HEK293T (cell line): ENCODE data around the gene HDAC9.
"Not testable (repeated sequence)": the region's sequence is repeated elsewhere in the genome, so short reads cannot be mapped to it uniquely, and the experiment has no call there.

Experiments used
- CTCF ChIA-PET: fragments of 350-600 bp; formaldehyde crosslinking; extraction: SDS; loops from one replicate; lab custom pipeline; 2021; ENCODE audit warnings: antibody characterized with exemption, inconsistent platforms; lab: Yijun Ruan, JAX
- POLR2A ChIA-PET: fragments of 350-600 bp; formaldehyde crosslinking; extraction: SDS; loops from one replicate; lab custom pipeline; 2020; ENCODE audit warnings: antibody characterized with exemption, inconsistent platforms; lab: Yijun Ruan, JAX
- DNase-seq: peaks from one replicate; pipeline ENCODE4 v3.0.0; 2012; ENCODE audit warnings: mixed read lengths; ENCODE audit errors: extremely low spot score
- ARNT ChIP-seq: fragments of 450-650 bp; IDR thresholded peaks from 2 replicates; pipeline ENCODE4 v1.6.1; 2017; ENCODE audit warnings: mild to moderate bottlenecking
- BHLHE40 ChIP-seq: fragments of 450-650 bp; IDR thresholded peaks from 2 replicates; pipeline ENCODE4 v1.6.1; 2016; ENCODE audit warnings: mild to moderate bottlenecking, moderate library complexity, borderline replicate concordance
- CTBP1 ChIP-seq: fragments of 450-650 bp; IDR thresholded peaks from 2 replicates; pipeline ENCODE4 v1.6.1; 2016; ENCODE audit warnings: borderline replicate concordance
- ELF4 ChIP-seq: fragments of 450-650 bp; IDR thresholded peaks from 2 replicates; pipeline ENCODE4 v1.6.1; 2017; ENCODE audit warnings: antibody characterized with exemption
- FOXA1 ChIP-seq: fragments of 450-650 bp; IDR thresholded peaks from 2 replicates; pipeline ENCODE4 v1.6.1; 2016; ENCODE audit warnings: mild to moderate bottlenecking
- FOXK2 ChIP-seq: fragments of 450-650 bp; IDR thresholded peaks from 2 replicates; pipeline ENCODE4 v1.6.1; 2016; ENCODE audit warnings: mild to moderate bottlenecking
- FOXM1 ChIP-seq: fragments of 450-650 bp; IDR thresholded peaks from 2 replicates; pipeline ENCODE4 v1.6.1; 2017; ENCODE audit warnings: mild to moderate bottlenecking, borderline replicate concordance
- HDGF ChIP-seq: fragments of 450-650 bp; IDR thresholded peaks from 2 replicates; pipeline ENCODE4 v1.6.1; 2017; ENCODE audit warnings: antibody characterized with exemption, borderline replicate concordance
- L3MBTL2 ChIP-seq: fragments of 450-650 bp; conservative IDR thresholded peaks from 2 replicates; pipeline ENCODE4 v1.6.1; 2016; ENCODE audit warnings: mild to moderate bottlenecking
- LEF1 ChIP-seq: fragments of 450-650 bp; IDR thresholded peaks from 2 replicates; pipeline ENCODE4 v1.6.1; 2017; ENCODE audit warnings: mild to moderate bottlenecking, borderline replicate concordance
- NFRKB ChIP-seq: fragments of 450-650 bp; IDR thresholded peaks from 2 replicates; pipeline ENCODE4 v1.6.1; 2016; ENCODE audit warnings: mild to moderate bottlenecking, moderate library complexity
- PKNOX1 ChIP-seq: fragments of 450-650 bp; IDR thresholded peaks from 2 replicates; pipeline ENCODE4 v1.6.1; 2016
- SP1 ChIP-seq: fragments of 450-650 bp; IDR thresholded peaks from 2 replicates; pipeline ENCODE4 v1.6.1; 2017
- SUZ12 ChIP-seq: fragments of 450-650 bp; IDR thresholded peaks from 2 replicates; pipeline ENCODE4 v1.6.1; 2016; ENCODE audit warnings: mild to moderate bottlenecking
- TARDBP ChIP-seq: fragments of 450-650 bp; IDR thresholded peaks from 2 replicates; pipeline ENCODE4 v1.6.1; 2016
- ZNF384 ChIP-seq: fragments of 450-650 bp; IDR thresholded peaks from 2 replicates; pipeline ENCODE4 v1.6.1; 2016

Gene HDAC9

GRCh38 chr7:18715988-18716387, 220.4 kb downstream of the HDAC9 start:
- POLR2A ChIA-PET = no interaction called here
- CTCF ChIA-PET = no interaction called here
- no peak for DNase-seq
- TF ChIP-seq ZNF384 (no peak), BHLHE40 (no peak), L3MBTL2 (no peak), FOXA1 (no peak)

GRCh38 chr7:18721429-18721828, 225.9 kb downstream of the HDAC9 start:
- POLR2A ChIA-PET = no interaction called here
- CTCF ChIA-PET = no interaction called here
- no peak for TF ChIP-seq FOXA1
- TF ChIP-seq FOXM1 = no peak
- TF ChIP-seq HDGF = no peak
- no peak for TF ChIP-seq CTBP1
- DNase-seq = no peak

GRCh38 chr7:18724318-18724717, 228.8 kb downstream of the HDAC9 start:
- no peak for DNase-seq
- ChIA-PET POLR2A (no interaction called here), CTCF (interaction anchor here (0.9 kb wide), 1 partner anchor 32 kb away, joined by 4 read pairs; no protein-coding TSS in a partner anchor)
- TF ChIP-seq SUZ12 (no peak), TARDBP (no peak), CTBP1 (no peak), PKNOX1 (no peak), LEF1 (no peak), BHLHE40 (no peak), ZNF384 (no peak), FOXA1 (no peak), FOXM1 (no peak), NFRKB (no peak), L3MBTL2 (no peak), SP1 (no peak), ELF4 (no peak)

GRCh38 chr7:18727115-18727870, 231.7 kb downstream of the HDAC9 start:
- no peak for TF ChIP-seq ZNF384
- TF ChIP-seq FOXA1 = no peak
- TF ChIP-seq SUZ12 = no peak
- no peak for TF ChIP-seq BHLHE40
- TF ChIP-seq FOXK2 = no peak
- TF ChIP-seq LEF1 = no peak
- no peak for TF ChIP-seq CTBP1
- TF ChIP-seq ELF4 = no peak
- TF ChIP-seq PKNOX1 = no peak
- TF ChIP-seq FOXM1 = no peak
- no peak for TF ChIP-seq L3MBTL2
- TF ChIP-seq TARDBP = no peak
- TF ChIP-seq NFRKB = no peak
- TF ChIP-seq HDGF = no peak
- TF ChIP-seq ARNT = no peak
- DNase-seq = no peak
- ChIA-PET POLR2A (no interaction called here), CTCF (interaction anchor here (0.6 kb wide), 1 partner anchor 222 kb away, joined by 3 read pairs; no protein-coding TSS in a partner anchor)

GRCh38 chr7:18736012-18736411, 240.5 kb downstream of the HDAC9 start:
- CTCF ChIA-PET, POLR2A ChIA-PET, DNase-seq: not testable (repeated sequence)

- TF ChIP-seq FOXA1 = no peak
- TF ChIP-seq L3MBTL2 = no peak
- TF ChIP-seq FOXK2 = no peak
- CTCF ChIA-PET = no interaction called here
- POLR2A ChIA-PET = no interaction called here
- no peak for DNase-seq
These were observed 245.0 kb downstream of the HDAC9 start for GRCh38 chr7:18740579-18740988.

- POLR2A ChIA-PET = no interaction called here
- DNase-seq = no peak
- no peak for TF ChIP-seq PKNOX1
- no peak for TF ChIP-seq LEF1
- no peak for TF ChIP-seq FOXM1
- TF ChIP-seq ZNF384 = no peak
- TF ChIP-seq HDGF = no peak
- no peak for TF ChIP-seq ELF4
- no peak for TF ChIP-seq NFRKB
- no peak for TF ChIP-seq BHLHE40
- no peak for TF ChIP-seq FOXA1
- no peak for TF ChIP-seq L3MBTL2
- TF ChIP-seq TARDBP = no peak
- no peak for TF ChIP-seq SP1
- no peak for TF ChIP-seq CTBP1
- no peak for TF ChIP-seq ARNT
- TF ChIP-seq SUZ12 = no peak
- no peak for TF ChIP-seq FOXK2
- CTCF ChIA-PET = no interaction called here
These were observed 258.5 kb downstream of the HDAC9 start for GRCh38 chr7:18753972-18754610.
